ENCODE results near the gene RPTOR.
"Not testable (repeated sequence)": the region's sequence is repeated elsewhere in the genome, so short reads cannot be mapped to it uniquely, and the experiment has no call there.

Gene RPTOR

GRCh38 chr17:80789356-80789902 is 244.8 kb downstream of the RPTOR start:
- H3K36me3 Mint-ChIP-seq = peaks cover 31 to 55% of the 10 kb centered on the region in 2 donors
- peak overlapping the region; percentile 60 to 65 for H3K4me3 Mint-ChIP-seq
- H3K27ac Mint-ChIP-seq = peak overlapping the region; percentile 88
- peaks cover 22 to 33% of the 10 kb centered on the region in 2 donors for H3K4me1 Mint-ChIP-seq
- no peak for DNase-seq
- H3K9me3 Mint-ChIP-seq = peaks cover 0 to 1% of the 10 kb centered on the region in 2 donors
- no peaks in the 10 kb centered on the region for H3K27me3 Mint-ChIP-seq
- peak; percentile 89 to 90 for ATAC-seq (replicated peaks)

- DNase-seq (no peak), ATAC-seq (replicated peaks) (peak; percentile 90 to 93)
- Mint-ChIP-seq H3K9me3 (peaks cover 0 to 1% of the 10 kb centered on the region in 2 donors), H3K36me3 (peaks cover 37 to 62% of the 10 kb centered on the region in 2 donors), H3K27me3 (no peaks in the 10 kb centered on the region), H3K27ac (peak overlapping the region; percentile 79), H3K4me3 (peak overlapping the region; percentile 37 to 65), H3K4me1 (peaks cover 22 to 33% of the 10 kb centered on the region in 2 donors)
These were observed 245.6 kb downstream of the RPTOR start for GRCh38 chr17:80790021-80790765.

- Mint-ChIP-seq H3K9me3 (peaks cover 0 to 1% of the 10 kb centered on the region in 2 donors), H3K4me3 (peak overlapping the region in 1 of 2 donors; percentile 14), H3K36me3 (peaks cover 40 to 61% of the 10 kb centered on the region in 2 donors), H3K4me1 (peaks cover 22 to 33% of the 10 kb centered on the region in 2 donors), H3K27me3 (no peaks in the 10 kb centered on the region), H3K27ac (no peak overlapping the region)
- DNase-seq (no peak), ATAC-seq (replicated peaks) (no peak)
These were observed 246.5 kb downstream of the RPTOR start for GRCh38 chr17:80790981-80791742.

GRCh38 chr17:80791758-80792284 is 247.2 kb downstream of the RPTOR start:
- H3K4me1 Mint-ChIP-seq = peaks cover 22 to 33% of the 10 kb centered on the region in 2 donors
- DNase-seq = no peak
- no peaks in the 10 kb centered on the region for H3K27me3 Mint-ChIP-seq
- no peak for ATAC-seq (replicated peaks)
- peaks cover 43 to 65% of the 10 kb centered on the region in 2 donors for H3K36me3 Mint-ChIP-seq
- peaks cover 0 to 1% of the 10 kb centered on the region in 2 donors for H3K9me3 Mint-ChIP-seq
- H3K27ac Mint-ChIP-seq = no peak overlapping the region
- no peak overlapping the region for H3K4me3 Mint-ChIP-seq

- Mint-ChIP-seq H3K36me3 (peaks cover 38 to 59% of the 10 kb centered on the region in 2 donors), H3K4me3 (no peak overlapping the region), H3K9me3 (peaks cover 0 to 1% of the 10 kb centered on the region in 2 donors), H3K27me3 (no peaks in the 10 kb centered on the region), H3K4me1 (peaks cover 20 to 32% of the 10 kb centered on the region in 2 donors), H3K27ac (no peak overlapping the region)
- ATAC-seq (replicated peaks) (no peak), DNase-seq (no peak)
These were observed 247.7 kb downstream of the RPTOR start for GRCh38 chr17:80792373-80792781.

- ATAC-seq (replicated peaks) (no peak), DNase-seq (no peak)
- Mint-ChIP-seq H3K9me3 (peaks cover 0 to under 1% of the 10 kb centered on the region in 2 donors), H3K4me3 (no peak overlapping the region), H3K36me3 (peaks cover 37 to 58% of the 10 kb centered on the region in 2 donors), H3K27me3 (no peaks in the 10 kb centered on the region), H3K4me1 (peaks cover 20 to 27% of the 10 kb centered on the region in 2 donors), H3K27ac (no peak overlapping the region)
These were observed 248.8 kb downstream of the RPTOR start for GRCh38 chr17:80793421-80793820.

GRCh38 chr17:80793851-80794267 is 249.2 kb downstream of the RPTOR start:
- no peak for DNase-seq

GRCh38 chr17:80794281-80795089 is 249.8 kb downstream of the RPTOR start:
- Mint-ChIP-seq H3K9me3 (no peaks in the 10 kb centered on the region), H3K27me3 (no peaks in the 10 kb centered on the region), H3K4me3 (no peak overlapping the region), H3K27ac (no peak overlapping the region), H3K4me1 (peaks cover 14 to 20% of the 10 kb centered on the region in 2 donors), H3K36me3 (peaks cover 37 to 54% of the 10 kb centered on the region in 2 donors)
- ATAC-seq (replicated peaks) (no peak), DNase-seq (no peak)

More at GRCh38 chr17:80793851-80794267, 249.2 kb downstream of the RPTOR start:
- Mint-ChIP-seq H3K27ac (no peak overlapping the region), H3K4me1 (peaks cover 19 to 27% of the 10 kb centered on the region in 2 donors), H3K27me3 (no peaks in the 10 kb centered on the region), H3K36me3 (peaks cover 37 to 57% of the 10 kb centered on the region in 2 donors), H3K4me3 (no peak overlapping the region), H3K9me3 (no peaks in the 10 kb centered on the region)
- ATAC-seq (replicated peaks) = no peak

- H3K27ac Mint-ChIP-seq = no peak overlapping the region
- peaks cover 37 to 54% of the 10 kb centered on the region in 2 donors for H3K36me3 Mint-ChIP-seq
- H3K4me3 Mint-ChIP-seq = no peak overlapping the region
- no peak for DNase-seq
- H3K4me1 Mint-ChIP-seq = peaks cover 9 to 14% of the 10 kb centered on the region in 2 donors
- no peaks in the 10 kb centered on the region for H3K9me3 Mint-ChIP-seq
- ATAC-seq (replicated peaks) = no peak
- no peaks in the 10 kb centered on the region for H3K27me3 Mint-ChIP-seq
These were observed 250.5 kb downstream of the RPTOR start for GRCh38 chr17:80795090-80795580.

- Mint-ChIP-seq H3K9me3 (no peaks in the 10 kb centered on the region), H3K27me3 (no peaks in the 10 kb centered on the region), H3K4me3 (no peak overlapping the region), H3K36me3 (peaks cover 37 to 52% of the 10 kb centered on the region in 2 donors), H3K27ac (no peak overlapping the region), H3K4me1 (peaks cover 4 to 8% of the 10 kb centered on the region in 2 donors)
- no peak for DNase-seq
- ATAC-seq (replicated peaks) = no peak
These were observed 251.1 kb downstream of the RPTOR start for GRCh38 chr17:80795754-80796153.

- Mint-ChIP-seq H3K9me3 (no peaks in the 10 kb centered on the region), H3K27me3 (no peaks in the 10 kb centered on the region), H3K27ac (no peak overlapping the region), H3K36me3 (peaks cover 34 to 48% of the 10 kb centered on the region in 2 donors), H3K4me3 (no peak overlapping the region), H3K4me1 (peaks cover under 1 to 3% of the 10 kb centered on the region in 2 donors)
- ATAC-seq (replicated peaks) = no peak
- no peak for DNase-seq
These were observed 251.8 kb downstream of the RPTOR start for GRCh38 chr17:80796430-80796861.

- peaks cover 38 to 51% of the 10 kb centered on the region in 2 donors for H3K36me3 Mint-ChIP-seq
- not testable (repeated sequence) for H3K27ac Mint-ChIP-seq; H3K9me3 Mint-ChIP-seq; H3K27me3 Mint-ChIP-seq; DNase-seq; H3K4me3 Mint-ChIP-seq; ATAC-seq (replicated peaks); H3K4me1 Mint-ChIP-seq
These were observed 252.6 kb downstream of the RPTOR start for GRCh38 chr17:80797222-80797621.

Data from stimulated activated naive B cell treated with anti-CD40 and anti-IgM and Interleukin-4, amounts not matched to agents 10 μg/mL and 1 μg/mL and 100 μg/mL, for 72 hours (primary cell).